Subcutaneous adipose tissue (tissue), 4 donors: ENCODE measurements around the gene THOC5. TPM values are rescaled to one million over a fixed set of nuclear protein-coding genes. Genes with fewer than 3 reads are reported as not detected.

Experiments used
- CTCF ChIP-seq: fragments of 450-650 bp; IDR thresholded peaks from one replicate; pipeline ENCODE4 v1.5.1; 2016; ENCODE audit warnings: low read depth, mild to moderate bottlenecking, control low read depth, antibody characterized with exemption, moderate library complexity
- total RNA-seq, 4 donors: library from RNA; depleted of rRNA; stranded (reverse); fragments of >200 nt; gene quantifications; one replicate each; pipeline ENCODE4 v1.1.0, GENCODE V29; 2016

Gene THOC5
- total RNA-seq, 4 donors from 2014 or later: 26.9 to 55.8 (median 46.2) TPM

GRCh38 chr22:29487426-29487986 is 66.1 kb downstream of the THOC5 start:
- TF ChIP-seq CTCF: no peak

GRCh38 chr22:29485448-29485847 is 68.1 kb downstream of the THOC5 start:
- TF ChIP-seq CTCF: no peak

GRCh38 chr22:29484642-29485041 is 68.9 kb downstream of the THOC5 start:
- no peak for TF ChIP-seq CTCF

GRCh38 chr22:29483254-29483653 is 70.3 kb downstream of the THOC5 start:
- no peak for TF ChIP-seq CTCF

GRCh38 chr22:29482726-29483125 is 70.8 kb downstream of the THOC5 start:
- no peak for TF ChIP-seq CTCF

- TF ChIP-seq CTCF: no peak
Measured at GRCh38 chr22:29482253-29482652, 71.3 kb downstream of the THOC5 start.

GRCh38 chr22:29481265-29482000 is 72.1 kb downstream of the THOC5 start:
- TF ChIP-seq CTCF: no peak
